HFF-Myc (cell line): ENCODE data around the gene NR4A1.

Source experiments
- DNase-seq: peaks from one replicate; pipeline ENCODE4 v3.0.0-alpha.2; 2011; ENCODE audit warnings: low read depth; ENCODE audit errors: extremely low read depth
- H3K4me3 ChIP-seq: replicated peaks from 2 replicates; pipeline ENCODE4 v1.5.1; 2011; ENCODE audit warnings: low read depth, mild to moderate bottlenecking, control low read depth, low read length
- TF ChIP-seq, protein P1 (sequence below): IDR thresholded peaks from 2 replicates; pipeline ENCODE4 v1.5.1; 2012; ENCODE audit warnings: mild to moderate bottlenecking, low read depth, low read length, control low read depth; ENCODE audit errors: missing control alignments

The NR4A1 gene

DNA sequence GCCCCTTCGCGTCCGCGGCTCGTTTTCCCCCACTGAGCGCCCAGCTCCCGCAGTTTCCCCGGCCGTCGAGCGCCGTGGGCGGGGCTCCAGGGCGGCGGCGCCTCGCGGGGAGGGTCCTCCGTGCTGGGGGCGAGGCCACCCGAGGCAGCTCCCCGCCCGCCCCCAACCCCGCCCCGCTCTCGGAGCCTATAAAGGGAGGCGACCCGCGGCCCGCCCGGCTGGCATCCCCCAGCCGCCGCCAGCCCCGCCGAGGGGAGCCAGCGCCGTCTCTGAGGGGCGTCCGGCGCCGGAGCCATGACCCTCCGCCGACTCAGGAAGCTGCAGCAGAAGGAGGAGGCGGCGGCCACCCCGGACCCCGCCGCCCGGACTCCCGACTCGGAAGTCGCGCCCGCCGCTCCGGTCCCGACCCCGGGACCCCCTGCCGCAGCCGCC, 44.5 kb upstream of the NR4A1 start, which contains the start of gene TAMALIN:
TAMALIN (plus strand) TSS at position 221 of the 432 bp plus-strand sequence; CDS start at position 295, 74 bp downstream.
- H3K4me3 ChIP-seq = peak within 1 kb of the TSS; percentile 52
- TF ChIP-seq, protein P1, sequence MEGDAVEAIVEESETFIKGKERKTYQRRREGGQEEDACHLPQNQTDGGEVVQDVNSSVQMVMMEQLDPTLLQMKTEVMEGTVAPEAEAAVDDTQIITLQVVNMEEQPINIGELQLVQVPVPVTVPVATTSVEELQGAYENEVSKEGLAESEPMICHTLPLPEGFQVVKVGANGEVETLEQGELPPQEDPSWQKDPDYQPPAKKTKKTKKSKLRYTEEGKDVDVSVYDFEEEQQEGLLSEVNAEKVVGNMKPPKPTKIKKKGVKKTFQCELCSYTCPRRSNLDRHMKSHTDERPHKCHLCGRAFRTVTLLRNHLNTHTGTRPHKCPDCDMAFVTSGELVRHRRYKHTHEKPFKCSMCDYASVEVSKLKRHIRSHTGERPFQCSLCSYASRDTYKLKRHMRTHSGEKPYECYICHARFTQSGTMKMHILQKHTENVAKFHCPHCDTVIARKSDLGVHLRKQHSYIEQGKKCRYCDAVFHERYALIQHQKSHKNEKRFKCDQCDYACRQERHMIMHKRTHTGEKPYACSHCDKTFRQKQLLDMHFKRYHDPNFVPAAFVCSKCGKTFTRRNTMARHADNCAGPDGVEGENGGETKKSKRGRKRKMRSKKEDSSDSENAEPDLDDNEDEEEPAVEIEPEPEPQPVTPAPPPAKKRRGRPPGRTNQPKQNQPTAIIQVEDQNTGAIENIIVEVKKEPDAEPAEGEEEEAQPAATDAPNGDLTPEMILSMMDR = no peak
- no peak for DNase-seq

DNA sequence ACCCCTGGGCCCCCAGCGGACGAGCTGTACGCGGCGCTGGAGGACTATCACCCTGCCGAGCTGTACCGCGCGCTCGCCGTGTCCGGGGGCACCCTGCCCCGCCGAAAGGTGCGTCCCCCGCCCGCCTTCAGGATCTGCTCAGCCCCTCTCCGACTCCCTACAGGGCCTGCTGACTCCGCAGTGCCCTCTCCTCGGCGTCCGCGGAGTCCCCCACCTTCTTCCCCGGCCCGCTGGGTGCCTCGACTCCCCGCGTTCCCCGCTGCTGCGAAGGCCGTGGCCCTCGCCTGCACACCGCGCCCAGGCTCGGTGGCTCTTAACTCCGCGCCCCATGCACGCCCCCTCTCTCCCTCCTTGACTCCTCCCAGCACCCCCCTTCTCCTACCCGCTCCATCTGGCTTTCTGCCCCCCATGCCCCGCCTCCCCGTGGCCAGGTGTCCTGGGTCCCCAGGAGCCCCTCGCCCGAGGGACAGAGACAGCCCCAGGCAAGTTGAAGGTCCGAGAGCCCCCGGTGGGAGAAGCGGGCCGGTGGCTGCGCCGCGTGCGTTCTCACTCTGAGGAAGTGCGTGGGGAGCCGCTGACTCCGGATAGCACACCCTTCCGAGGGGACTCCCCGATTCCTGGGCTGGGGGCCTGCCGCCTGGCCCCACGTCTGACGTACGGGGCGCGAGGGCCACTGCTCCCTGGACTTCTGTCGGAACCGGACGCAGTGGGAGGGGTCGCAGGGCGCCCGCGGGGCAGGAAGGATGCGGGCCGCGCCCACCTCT, 43.9 kb upstream of the NR4A1 start:
- H3K4me3 ChIP-seq = peak overlapping the region; percentile 52
- no peak for DNase-seq
- TF ChIP-seq, protein P1 = no peak

DNA sequence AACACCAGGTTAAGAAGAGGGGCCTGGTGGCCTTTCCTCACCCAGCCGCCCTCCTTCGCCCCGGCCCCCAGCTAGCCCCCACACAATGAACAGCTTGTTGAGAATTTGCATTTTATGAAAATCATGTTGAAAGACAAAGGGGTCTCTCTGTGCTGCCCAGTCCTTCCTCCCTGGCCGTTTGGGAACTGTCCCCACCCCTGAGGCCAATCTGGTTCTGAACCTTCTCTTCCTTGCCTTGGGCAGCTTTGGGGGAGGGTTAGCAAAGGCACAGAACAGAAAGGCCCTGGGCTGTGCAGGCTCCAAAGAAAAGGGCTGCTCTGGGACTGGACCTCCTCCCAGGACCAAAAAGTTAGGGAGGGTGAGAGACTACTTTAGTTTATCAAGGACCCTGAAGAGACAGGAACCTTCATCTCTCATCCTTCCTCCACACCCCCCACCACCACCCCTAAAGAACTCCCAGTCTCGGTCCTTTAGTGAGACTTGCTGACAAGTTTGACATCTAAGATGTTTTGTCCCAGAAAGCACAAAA, 43.2 kb upstream of the NR4A1 start:
- DNase-seq = no peak
- TF ChIP-seq, protein P1 = no peak
- H3K4me3 ChIP-seq = peak overlapping the region; percentile 52

DNA sequence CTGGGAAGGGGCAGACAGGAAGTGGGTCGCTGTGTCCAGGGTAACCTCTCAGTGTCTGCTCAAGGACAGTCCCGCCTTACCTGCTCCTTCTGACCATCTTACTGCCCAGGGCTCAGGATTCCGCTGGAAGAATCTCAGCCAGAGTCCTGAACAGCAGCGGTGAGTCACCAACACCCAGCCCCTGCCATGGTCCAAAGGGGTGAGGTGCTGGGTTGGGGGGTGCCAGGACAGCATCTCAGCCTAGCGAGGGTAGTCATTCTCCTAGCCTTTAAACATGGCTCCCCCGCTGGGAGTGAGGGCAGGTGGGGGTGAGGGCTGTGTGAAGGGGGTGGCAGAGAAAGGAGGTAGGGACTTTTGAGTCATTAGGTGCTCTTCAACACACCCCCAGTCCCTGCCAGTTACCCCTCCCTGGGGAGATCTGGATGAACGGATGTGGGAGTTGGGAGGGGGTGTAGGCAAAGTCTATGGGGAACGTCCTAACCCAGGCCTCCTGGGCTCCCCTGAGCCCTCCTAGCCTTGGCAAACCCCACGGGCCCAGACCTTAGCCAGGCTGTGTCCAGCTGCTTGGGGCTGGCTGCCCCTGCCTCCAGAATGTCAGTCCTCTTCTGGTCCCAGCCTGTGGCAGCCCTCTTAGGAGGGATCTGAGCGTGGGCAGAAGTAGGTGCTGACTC, 42.0 kb upstream of the NR4A1 start:
- TF ChIP-seq, protein P1 = no peak
- DNase-seq = no peak
- H3K4me3 ChIP-seq = no peak overlapping the region

DNA sequence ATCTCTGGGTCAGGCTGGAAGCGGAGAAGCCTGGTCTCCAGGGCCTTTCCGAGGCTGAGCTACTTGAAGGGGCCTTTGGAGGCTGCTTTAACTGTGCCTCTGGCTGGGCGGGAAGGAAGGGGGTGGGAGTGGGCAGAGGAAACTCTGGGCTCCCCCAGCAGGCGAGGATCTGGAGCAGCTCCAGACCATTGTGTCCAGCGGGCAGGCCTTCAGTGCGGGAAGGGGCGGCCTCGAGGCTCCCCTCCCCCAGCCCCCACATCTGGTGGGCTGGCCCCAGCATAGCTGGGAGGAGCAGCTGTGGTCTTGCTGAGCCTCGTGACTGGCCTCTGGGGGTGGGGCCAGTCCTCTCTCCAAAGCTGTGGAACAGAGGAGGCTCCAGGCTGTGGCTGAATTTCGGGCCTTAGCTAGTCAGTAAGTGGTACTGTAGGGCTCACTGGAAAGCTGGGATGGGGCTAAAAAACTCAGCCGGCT, 41.1 kb upstream of the NR4A1 start:
- TF ChIP-seq, protein P1 = no peak
- DNase-seq = peak; percentile 36
- peak overlapping the region; percentile 20; the same call in 1 of the 2 replicates for H3K4me3 ChIP-seq

DNA sequence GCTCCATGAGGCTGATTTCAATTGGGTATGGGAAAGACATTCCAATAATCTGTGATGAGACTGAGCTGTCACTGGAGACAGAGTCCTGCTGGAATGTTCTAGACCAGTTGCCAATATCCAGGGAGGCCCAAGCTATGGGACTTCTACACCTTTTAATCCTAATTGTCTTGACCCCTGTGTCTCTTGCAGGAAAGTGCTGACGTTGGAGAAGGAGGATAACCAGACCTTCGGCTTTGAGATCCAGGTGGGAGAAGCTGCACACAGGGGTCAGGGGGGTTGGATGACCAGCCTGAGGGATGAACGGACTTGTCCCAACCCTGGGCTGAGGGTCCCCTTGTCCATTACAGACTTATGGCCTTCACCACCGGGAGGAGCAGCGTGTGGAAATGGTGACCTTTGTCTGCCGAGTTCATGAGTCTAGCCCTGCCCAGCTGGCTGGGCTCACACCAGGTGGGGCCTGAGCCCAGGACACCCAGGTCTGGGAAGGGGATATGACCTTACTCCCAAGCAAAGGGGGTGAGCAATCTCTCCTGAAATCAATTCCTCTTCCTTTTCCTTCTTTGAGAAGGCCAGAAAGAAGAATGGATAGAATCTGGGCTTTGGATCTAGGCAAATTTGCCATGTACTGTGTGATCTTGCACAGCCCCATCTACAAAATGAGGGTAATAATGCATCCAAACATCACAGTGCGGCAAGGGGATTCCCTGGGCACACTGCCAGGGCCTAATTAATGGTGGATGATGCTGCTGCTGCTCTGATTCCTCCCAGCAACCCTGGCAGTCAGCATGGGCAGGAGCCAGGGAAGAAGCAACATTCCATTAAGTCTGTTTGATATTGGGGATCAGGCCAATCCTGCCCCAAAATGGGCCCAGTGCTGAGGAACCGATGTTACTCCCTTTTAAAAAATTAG, 40.3 kb upstream of the NR4A1 start:
- DNase-seq = no peak
- TF ChIP-seq, protein P1 = no peak
- peak overlapping the region; percentile 20; the same call in 1 of the 2 replicates for H3K4me3 ChIP-seq
